H9 (cell line): Measurements from ENCODE around the gene MTHFD1L. TPM values are rescaled to one million over a fixed set of nuclear protein-coding genes. Genes with fewer than 3 reads are reported as not detected.
A peak's percentile ranks its signal among the peaks of the same experiment; 100 is the strongest.
"Not testable (repeated sequence)": the region's sequence is repeated elsewhere in the genome, so short reads cannot be mapped to it uniquely, and the experiment has no call there.

Source experiments
- DNase-seq: peaks from one replicate; pipeline ENCODE4 v3.0.0-alpha.2; 2017
- H2AFZ ChIP-seq: one replicate; pipeline ENCODE4 v1.6.1; 2013; ENCODE audit warnings: mild to moderate bottlenecking, low read length, control low read depth, moderate library complexity
- H2AK5ac ChIP-seq: 2 replicates; pipeline ENCODE4 v1.6.1; 2013; ENCODE audit warnings: low read length, control low read depth, mixed read lengths; ENCODE audit not compliant: insufficient read length
- H2BK120ac ChIP-seq: one replicate; pipeline ENCODE4 v1.6.1; 2013; ENCODE audit warnings: low read depth, mild to moderate bottlenecking, low read length, control low read depth, inconsistent platforms; ENCODE audit not compliant: poor library complexity, severe bottlenecking
- H2BK12ac ChIP-seq: 2 replicates; pipeline ENCODE4 v1.6.1; 2013; ENCODE audit warnings: low read length, control low read depth, mixed read lengths, low read depth; ENCODE audit not compliant: insufficient read length
- H2BK15ac ChIP-seq: 2 replicates; pipeline ENCODE4 v1.6.1; 2013; ENCODE audit warnings: low read depth, low read length, control low read depth
- H2BK20ac ChIP-seq: one replicate; pipeline ENCODE4 v1.6.1; 2013; ENCODE audit warnings: low read depth, mild to moderate bottlenecking, low read length, control low read depth, inconsistent platforms; ENCODE audit not compliant: poor library complexity, severe bottlenecking
- H2BK5ac ChIP-seq: 2 replicates; pipeline ENCODE4 v1.6.1; 2013; ENCODE audit warnings: low read length, control low read depth, mixed read lengths; ENCODE audit not compliant: insufficient read length
- H3K14ac ChIP-seq: 2 replicates; pipeline ENCODE4 v1.6.1; 2013; ENCODE audit warnings: low read length, control low read depth; ENCODE audit not compliant: insufficient read depth
- H3K18ac ChIP-seq: 2 replicates; pipeline ENCODE4 v1.6.1; 2013; ENCODE audit warnings: low read depth, mild to moderate bottlenecking, mixed read lengths, low read length, control low read depth; ENCODE audit not compliant: insufficient read length
- H3K23ac ChIP-seq: 2 replicates; pipeline ENCODE4 v1.6.1; 2013; ENCODE audit warnings: low read length, control low read depth, mixed read lengths, low read depth; ENCODE audit not compliant: insufficient read length
- H3K23me2 ChIP-seq: 2 replicates; pipeline ENCODE4 v1.6.1; 2013; ENCODE audit warnings: low read depth, mild to moderate bottlenecking, mixed read lengths, low read length, control low read depth; ENCODE audit not compliant: insufficient read length, poor library complexity, severe bottlenecking
- H3K27ac ChIP-seq: 2 replicates; pipeline ENCODE4 v1.5.1; 2013; ENCODE audit warnings: low read length, control low read depth, mixed read lengths, low read depth; ENCODE audit not compliant: insufficient read length
- H3K27me3 ChIP-seq: 2 replicates; pipeline ENCODE4 v1.6.1; 2013; ENCODE audit warnings: low read length, control low read depth, inconsistent platforms; ENCODE audit not compliant: insufficient read depth
- H3K4ac ChIP-seq: 2 replicates; pipeline ENCODE4 v1.6.1; 2013; ENCODE audit warnings: low read depth, mild to moderate bottlenecking, control low read depth, inconsistent platforms, low read length, moderate library complexity
- H3K4me1 ChIP-seq: 2 replicates; pipeline ENCODE4 v1.6.1; 2013; ENCODE audit warnings: low read length, control low read depth, inconsistent platforms; ENCODE audit not compliant: insufficient read depth
- H3K4me2 ChIP-seq: 2 replicates; pipeline ENCODE4 v1.6.1; 2013; ENCODE audit warnings: low read length, control low read depth, mixed read lengths; ENCODE audit not compliant: insufficient read length, insufficient read depth
- H3K56ac ChIP-seq: 2 replicates; pipeline ENCODE4 v1.6.1; 2013; ENCODE audit warnings: low read depth, mild to moderate bottlenecking, mixed read lengths, low read length, control low read depth; ENCODE audit not compliant: insufficient read length
- H3K79me1 ChIP-seq: 2 replicates; pipeline ENCODE4 v1.6.1; 2013; ENCODE audit warnings: low read depth, mild to moderate bottlenecking, moderate library complexity, low read length, control low read depth, inconsistent platforms; ENCODE audit not compliant: insufficient read depth, poor library complexity, severe bottlenecking
- H3K79me2 ChIP-seq: 2 replicates; pipeline ENCODE4 v1.6.1; 2013; ENCODE audit warnings: low read length, control low read depth, inconsistent platforms; ENCODE audit not compliant: insufficient read depth
- H3K9ac ChIP-seq: 2 replicates; pipeline ENCODE4 v1.6.1; 2013; ENCODE audit warnings: low read length, control low read depth, mixed read lengths; ENCODE audit not compliant: insufficient read length; ENCODE audit errors: extremely low read depth
- H3K9me3 ChIP-seq: one replicate; pipeline ENCODE4 v1.6.1; 2013; ENCODE audit warnings: low read depth, low read length, inconsistent platforms; ENCODE audit not compliant: control insufficient read depth
- H3T11ph ChIP-seq: one replicate; pipeline ENCODE4 v1.6.1; 2013; ENCODE audit warnings: mild to moderate bottlenecking, low read length, control low read depth, inconsistent platforms
- H4K20me1 ChIP-seq: one replicate; pipeline ENCODE4 v1.6.1; 2013; ENCODE audit not compliant: control insufficient read depth, insufficient read length, insufficient read depth
- H4K5ac ChIP-seq: 2 replicates; pipeline ENCODE4 v1.6.1; 2013; ENCODE audit warnings: low read depth, mild to moderate bottlenecking, mixed read lengths, low read length, control low read depth; ENCODE audit not compliant: insufficient read length
- H4K8ac ChIP-seq: replicated peaks from 2 replicates; pipeline ENCODE4 v1.6.1; 2013; ENCODE audit warnings: low read length, control low read depth, mixed read lengths, low read depth; ENCODE audit not compliant: insufficient read length
- H4K91ac ChIP-seq: 2 replicates; pipeline ENCODE4 v1.6.1; 2013; ENCODE audit warnings: low read depth, mild to moderate bottlenecking, moderate library complexity, mixed read lengths, low read length, control low read depth; ENCODE audit not compliant: insufficient read length
- H3K27ac Mint-ChIP-seq, 3 experiments: 2 replicates in 2 of 3; 3 replicates in 1 of 3; pipeline ENCODE4 v1.8.0; 2020 to 2021; ENCODE audit warnings: mixed read lengths in 3 of 3, mild to moderate bottlenecking in 1 of 3, moderate library complexity in 1 of 3
- H3K27me3 Mint-ChIP-seq: 2 replicates; pipeline ENCODE4 v1.8.0; 2021; ENCODE audit warnings: low read depth, mild to moderate bottlenecking, moderate library complexity, mixed read lengths
- H3K36me3 Mint-ChIP-seq, 3 experiments: 2 replicates in 2 of 3; 3 replicates in 1 of 3; pipeline ENCODE4 v1.8.0; 2020 to 2021; ENCODE audit warnings: low read depth in 3 of 3, mixed read lengths in 3 of 3; ENCODE audit not compliant: insufficient read depth in 1 of 3
- H3K4me1 Mint-ChIP-seq, 2 experiments: 2 replicates each; pipeline ENCODE4 v1.8.0; 2020; ENCODE audit warnings: mixed read lengths in 2 of 2
- H3K4me3 Mint-ChIP-seq, 2 experiments: 2 replicates in 1 of 2; 3 replicates in 1 of 2; pipeline ENCODE4 v1.8.0; 2020 to 2021; ENCODE audit warnings: mild to moderate bottlenecking in 2 of 2, mixed read lengths in 2 of 2, moderate library complexity in 1 of 2
- H3K9me3 Mint-ChIP-seq, 2 experiments: 2 replicates in 1 of 2; 3 replicates in 1 of 2; pipeline ENCODE4 v1.8.0; 2020; ENCODE audit warnings: mild to moderate bottlenecking in 2 of 2, mixed read lengths in 2 of 2, moderate library complexity in 1 of 2
- CTCF ChIP-seq: fragments of 200-600 bp; sonication (generic); conservative IDR thresholded peaks from 3 replicates; pipeline ENCODE4 v1.8.0; 2021; ENCODE audit warnings: antibody characterized with exemption, mild to moderate bottlenecking
- WGBS: extraction: QIAGEN DNeasy Blood & Tissue Kit; methylation state at CpG from one replicate; pipeline ENCODE4 v1.1.7; 2013; ENCODE audit warnings: missing lambda C conversion rate, low lambda C conversion rate, mixed read lengths; ENCODE audit not compliant: insufficient read length; ENCODE audit errors: extremely low coverage; 5-methylcytosine and 5-hydroxymethylcytosine counted together
- total RNA-seq: library from RNA; stranded (reverse); gene quantifications from 2 replicates; pipeline ENCODE4 v1.2.1, GENCODE V29; 2021

MTHFD1L gene
- total RNA-seq, 1 experiment from 2014 or later, result 90.2 TPM

- H3K27ac Mint-ChIP-seq, result no peak overlapping the region; a peak in 1 of 7 replicates
- Histone ChIP-seq H3K9me3 (no peaks in the 10 kb centered on the region), H2AFZ (no peak overlapping the region), H3K27me3 (no peaks in the 10 kb centered on the region), H3K4me1 (no peaks in the 10 kb centered on the region), H3K4me2 (no peak overlapping the region), H3K56ac (no peak overlapping the region), H3K18ac (no peak overlapping the region), H3K79me1 (no peaks in the 10 kb centered on the region), H3K23me2 (no peaks in the 10 kb centered on the region), H2BK5ac (no peak overlapping the region), H2BK15ac (no peak overlapping the region), H4K91ac (no peak overlapping the region), H3K79me2 (no peaks in the 10 kb centered on the region), H3T11ph (no peak overlapping the region), H2BK12ac (no peak overlapping the region), H2BK120ac (no peak overlapping the region), H3K23ac (no peak overlapping the region), H3K9ac (no peak overlapping the region), H2BK20ac (no peak overlapping the region), H3K27ac (no peak overlapping the region), H4K20me1 (no peaks in the 10 kb centered on the region), H3K14ac (no peak overlapping the region), H4K5ac (no peak overlapping the region), H4K8ac (no peak overlapping the region), H2AK5ac (no peak overlapping the region), H3K4ac (no peak overlapping the region)
- no peaks in the 10 kb centered on the region for H3K27me3 Mint-ChIP-seq
- no peaks in the 10 kb centered on the region for H3K9me3 Mint-ChIP-seq
- TF ChIP-seq CTCF, result no peak
- WGBS, result no CpG with 5 or more reads among the region's 10 CpGs
- H3K36me3 Mint-ChIP-seq, result peaks cover under 1 to 3% (median 2%) of the 10 kb centered on the region in 3 experiments; a peak in 4 of 7 replicates
- no peak overlapping the region for H3K4me3 Mint-ChIP-seq
- no peak for DNase-seq
- H3K4me1 Mint-ChIP-seq, result peaks cover 20 to 22% of the 10 kb centered on the region in 2 experiments
These were observed 218.8 kb downstream of the MTHFD1L start for GRCh38 chr6:151084275-151084674.

- not testable (repeated sequence) for H3K9ac ChIP-seq, H3K9me3 Mint-ChIP-seq, H2BK5ac ChIP-seq, H3K4me3 Mint-ChIP-seq, H2AFZ ChIP-seq, H3K18ac ChIP-seq, H4K5ac ChIP-seq, H3K27me3 ChIP-seq, H3K23me2 ChIP-seq, H3K9me3 ChIP-seq, H2BK20ac ChIP-seq, H3K14ac ChIP-seq, H4K91ac ChIP-seq, DNase-seq, H2AK5ac ChIP-seq, H2BK120ac ChIP-seq, H3K79me1 ChIP-seq, H3K27me3 Mint-ChIP-seq, H3K4me2 ChIP-seq, H2BK12ac ChIP-seq, H3K4me1 ChIP-seq, H3K27ac ChIP-seq, H2BK15ac ChIP-seq, H4K20me1 ChIP-seq, H4K8ac ChIP-seq, H3K56ac ChIP-seq, H3K23ac ChIP-seq, H3K79me2 ChIP-seq, H3T11ph ChIP-seq, H3K4ac ChIP-seq
- Mint-ChIP-seq H3K4me1 (peaks cover 31 to 42% of the 10 kb centered on the region in 2 experiments), H3K27ac (peak overlapping the region in 1 of 3 experiments; percentile 74; a peak in 1 of 7 replicates), H3K36me3 (peaks cover 11 to 17% (median 13%) of the 10 kb centered on the region in 3 experiments; a peak in 6 of 7 replicates)
- no CpG with 5 or more reads among the region's 8 CpGs for WGBS
These were observed 221.6 kb downstream of the MTHFD1L start for GRCh38 chr6:151087055-151087454.
